Measurements from ENCODE around the gene TCF4.
A peak's percentile ranks its signal among the peaks of the same experiment; 100 is the strongest.

The TCF4 gene

DNA sequence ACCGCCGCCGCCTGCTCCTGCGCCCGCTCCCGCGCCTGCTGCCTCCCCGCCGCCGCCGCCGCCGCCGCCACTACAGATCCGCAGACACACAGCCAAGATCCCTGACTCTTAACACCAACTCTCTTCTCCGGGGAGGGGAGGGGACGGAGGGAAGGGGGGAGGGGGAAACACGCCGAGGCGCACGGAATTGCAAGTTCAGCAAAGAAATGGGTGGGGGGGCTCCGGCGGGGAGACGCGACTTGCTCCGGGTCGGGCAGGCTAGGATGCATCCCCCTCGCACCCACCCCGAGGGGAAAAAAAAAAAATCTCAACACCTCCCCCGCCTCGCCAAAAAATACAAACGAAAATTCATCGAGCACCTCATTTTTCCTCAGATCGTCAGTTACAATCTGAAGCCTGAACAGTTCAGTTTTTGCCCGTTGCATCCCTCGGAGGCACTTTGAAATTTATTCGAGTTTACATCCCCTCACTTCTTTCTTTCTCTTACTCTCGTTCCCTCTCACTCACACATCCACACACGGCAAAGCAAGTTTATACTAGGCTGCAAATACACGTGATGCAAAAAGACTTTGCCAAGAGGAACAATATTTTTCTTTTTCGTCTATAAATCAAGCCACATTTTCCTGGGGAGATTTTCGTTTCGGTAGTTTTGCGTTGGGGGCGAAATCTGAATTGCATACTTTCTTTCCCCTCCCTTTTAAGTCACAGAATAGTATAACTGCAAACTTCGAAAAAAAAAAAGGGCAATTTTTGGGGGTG lies at the start of gene TCF4:
TCF4 (minus strand) TSS at position 82 of the 759 bp plus-strand sequence. CDS start 1,076 bp downstream, outside the sequence.
- TF ChIP-seq, protein P1, sequence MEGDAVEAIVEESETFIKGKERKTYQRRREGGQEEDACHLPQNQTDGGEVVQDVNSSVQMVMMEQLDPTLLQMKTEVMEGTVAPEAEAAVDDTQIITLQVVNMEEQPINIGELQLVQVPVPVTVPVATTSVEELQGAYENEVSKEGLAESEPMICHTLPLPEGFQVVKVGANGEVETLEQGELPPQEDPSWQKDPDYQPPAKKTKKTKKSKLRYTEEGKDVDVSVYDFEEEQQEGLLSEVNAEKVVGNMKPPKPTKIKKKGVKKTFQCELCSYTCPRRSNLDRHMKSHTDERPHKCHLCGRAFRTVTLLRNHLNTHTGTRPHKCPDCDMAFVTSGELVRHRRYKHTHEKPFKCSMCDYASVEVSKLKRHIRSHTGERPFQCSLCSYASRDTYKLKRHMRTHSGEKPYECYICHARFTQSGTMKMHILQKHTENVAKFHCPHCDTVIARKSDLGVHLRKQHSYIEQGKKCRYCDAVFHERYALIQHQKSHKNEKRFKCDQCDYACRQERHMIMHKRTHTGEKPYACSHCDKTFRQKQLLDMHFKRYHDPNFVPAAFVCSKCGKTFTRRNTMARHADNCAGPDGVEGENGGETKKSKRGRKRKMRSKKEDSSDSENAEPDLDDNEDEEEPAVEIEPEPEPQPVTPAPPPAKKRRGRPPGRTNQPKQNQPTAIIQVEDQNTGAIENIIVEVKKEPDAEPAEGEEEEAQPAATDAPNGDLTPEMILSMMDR (IDR thresholded peaks at IDR 0.05), result no peak
- H3K4me3 ChIP-seq, result peak within 1 kb of the TSS; percentile 89
- peak; percentile 78 for DNase-seq (ENCODE audit: low spot score)
- H3K27ac ChIP-seq, result peak within 1 kb of the TSS; percentile 70 to 97

GRCh38 chr18:55637204-55637603 lies 49.2 kb upstream of the TCF4 start:
- no peak for DNase-seq (ENCODE audit: low spot score)
- H3K4me3 ChIP-seq, result no peak overlapping the region
- TF ChIP-seq, protein P1 (IDR thresholded peaks at IDR 0.05), result no peak
- no peak overlapping the region for H3K27ac ChIP-seq

DNA sequence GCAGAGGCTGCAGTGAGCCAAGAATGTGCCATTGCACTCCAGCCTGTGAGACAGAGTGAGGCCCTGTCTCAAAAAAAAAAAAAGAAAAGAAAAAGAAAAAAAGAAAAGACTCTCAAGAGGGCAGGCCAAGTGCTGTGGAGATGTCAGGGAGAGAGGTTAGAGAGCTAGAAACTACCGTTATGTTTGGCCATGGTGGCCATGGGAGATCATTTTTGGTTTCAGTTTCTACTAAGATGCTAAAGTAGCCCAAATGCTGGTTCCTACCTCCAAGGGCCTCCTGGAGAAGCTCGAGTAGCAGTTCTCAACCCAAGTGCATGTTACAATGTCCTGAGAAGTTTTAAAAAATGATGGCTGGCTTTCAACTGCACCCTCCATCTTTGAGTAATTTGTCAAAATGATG lies 47.4 kb upstream of the TCF4 start:
- no peak for DNase-seq (ENCODE audit: low spot score)
- TF ChIP-seq, protein P1 (IDR thresholded peaks at IDR 0.05), result no peak
- no peak overlapping the region for H3K27ac ChIP-seq
- no peak overlapping the region for H3K4me3 ChIP-seq

DNA sequence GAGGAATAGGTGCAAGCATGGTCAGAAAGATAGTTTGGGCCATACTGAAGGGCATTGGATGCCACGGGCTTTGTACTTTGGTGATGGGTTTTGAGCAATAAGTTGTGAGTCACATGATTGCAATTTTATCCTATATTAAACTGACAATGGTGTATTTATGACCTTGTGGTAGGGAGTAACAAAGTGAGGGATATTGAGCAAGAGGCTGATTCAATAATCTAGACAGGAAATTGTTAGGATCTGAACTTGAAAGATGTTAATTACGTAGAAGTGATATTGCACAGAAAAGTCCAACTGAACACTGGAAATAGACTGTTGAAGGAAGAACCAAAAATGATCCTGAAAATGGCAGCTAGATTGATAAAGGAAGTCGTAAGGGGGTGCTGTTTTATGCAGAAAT lies 46.6 kb upstream of the TCF4 start:
- TF ChIP-seq, protein P1 (IDR thresholded peaks at IDR 0.05), result no peak
- Histone ChIP-seq H3K27ac (no peak overlapping the region), H3K4me3 (no peak overlapping the region)
- no peak for DNase-seq (ENCODE audit: low spot score)

DNA sequence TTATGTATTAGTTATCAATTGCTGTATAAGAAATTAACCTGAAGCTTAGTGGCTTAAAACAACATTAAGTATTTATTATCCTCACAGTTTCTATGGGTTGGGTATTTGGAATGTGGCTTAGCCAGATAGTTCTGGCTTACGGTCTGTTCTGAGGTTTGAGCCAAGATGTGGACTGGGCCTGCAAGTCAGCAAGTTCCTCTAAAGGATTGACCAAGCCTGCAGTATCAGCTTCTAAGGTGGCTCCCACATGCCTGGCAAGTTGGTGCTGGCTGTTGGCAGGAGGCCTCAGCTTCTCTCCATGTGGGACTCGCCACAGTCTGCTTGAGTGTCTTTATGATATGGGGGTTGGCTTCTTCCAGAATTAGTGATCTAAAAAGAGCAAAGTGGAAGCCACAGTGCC lies 45.0 kb upstream of the TCF4 start:
- TF ChIP-seq, protein P1 (IDR thresholded peaks at IDR 0.05), result no peak
- no peak for DNase-seq (ENCODE audit: low spot score)
- H3K27ac ChIP-seq, result no peak overlapping the region
- H3K4me3 ChIP-seq, result no peak overlapping the region

DNA sequence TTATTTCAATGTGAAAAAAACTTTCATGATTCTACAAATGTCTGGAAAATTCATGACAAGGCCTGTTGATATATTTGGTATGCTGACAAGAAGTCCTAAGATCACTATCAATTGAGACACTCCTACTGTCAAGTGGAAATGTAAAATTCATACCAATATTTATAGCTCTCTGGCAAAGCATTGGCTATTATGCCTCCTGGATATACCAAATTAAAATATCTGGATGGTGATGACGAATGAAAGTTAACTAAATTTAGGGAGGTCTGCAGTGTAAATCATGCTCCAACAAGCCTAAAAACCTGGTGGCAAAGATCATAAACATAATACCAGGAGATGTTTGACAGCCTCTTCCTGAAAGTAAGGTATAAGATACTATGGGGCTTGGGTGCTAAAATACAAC lies 41.1 kb upstream of the TCF4 start:
- H3K27ac ChIP-seq, result no peak overlapping the region
- TF ChIP-seq, protein P1 (IDR thresholded peaks at IDR 0.05), result no peak
- H3K4me3 ChIP-seq, result no peak overlapping the region
- no peak for DNase-seq (ENCODE audit: low spot score)

- Histone ChIP-seq H3K27ac (no peak overlapping the region), H3K4me3 (no peak overlapping the region)
- TF ChIP-seq, protein P1 (IDR thresholded peaks at IDR 0.05), result no peak
- DNase-seq (ENCODE audit: low spot score), result no peak
These were observed 39.0 kb upstream of the TCF4 start for GRCh38 chr18:55627007-55627406.

Data from coronary artery (tissue), 2 donors.